Right lung (tissue), 5 donors: ENCODE data around the gene WDFY2. TPM values are rescaled to one million over a fixed set of nuclear protein-coding genes. Genes with fewer than 3 reads are reported as not detected.
"Not testable (repeated sequence)": the region's sequence is repeated elsewhere in the genome, so short reads cannot be mapped to it uniquely, and the experiment has no call there.

Experiments used
- DNase-seq, 2 donors: peaks; one replicate each; pipeline ENCODE4 v3.0.0-alpha.2; 2013
- polyA plus RNA-seq, 5 donors: library from polyadenylated mRNA; unstranded; fragments of 120-200 nt; gene quantifications; one replicate each; pipeline versions ENCODE4 v1.2.1 to v1.2.3, GENCODE V29; 2013; ENCODE audit warnings: inconsistent platforms in 1 of 5, low replicate concordance in 1 of 5; ENCODE audit not compliant: insufficient read length in 5 of 5, insufficient read depth in 1 of 5

Gene WDFY2
- polyA plus RNA-seq, 5 donors, result 15.5 to 29.0 (median 24.8) TPM

GRCh38 chr13:51660813-51661212 is 76.6 kb downstream of the WDFY2 start:
- DNase-seq, result no peak

- no peak for DNase-seq
These were observed 80.0 kb downstream of the WDFY2 start for GRCh38 chr13:51663973-51664957.

- DNase-seq, result no peak
These were observed 81.2 kb downstream of the WDFY2 start for GRCh38 chr13:51665456-51665855.

- no peak for DNase-seq
These were observed 82.1 kb downstream of the WDFY2 start for GRCh38 chr13:51666374-51666773.

GRCh38 chr13:51666839-51667238 is 82.6 kb downstream of the WDFY2 start:
- DNase-seq, result no peak

- no peak for DNase-seq
These were observed 84.4 kb downstream of the WDFY2 start for GRCh38 chr13:51668580-51669195.

DNA sequence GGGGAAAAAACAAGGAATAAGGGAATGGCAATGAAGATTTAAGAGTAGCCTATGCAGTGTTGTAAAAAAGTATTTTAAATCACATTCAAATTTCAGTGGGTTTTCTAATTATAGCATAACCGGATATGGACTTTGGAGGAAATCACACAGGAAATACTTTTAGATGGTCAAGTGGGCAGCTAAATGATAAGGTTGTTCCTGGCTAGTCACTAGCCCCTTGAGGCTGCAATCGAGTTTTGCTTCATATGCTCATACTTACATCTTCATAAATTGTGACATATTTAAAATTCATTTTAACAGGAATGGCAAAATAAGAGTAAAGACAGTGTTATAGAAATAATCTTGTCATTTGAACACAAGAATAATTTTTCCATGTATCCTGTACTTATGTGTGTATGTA is 88.9 kb downstream of the WDFY2 start:
- DNase-seq, result no peak

GRCh38 chr13:51674276-51674675 is 90.0 kb downstream of the WDFY2 start:
- peak; percentile 53 to 57 for DNase-seq

GRCh38 chr13:51675385-51675784 is 91.1 kb downstream of the WDFY2 start:
- no peak for DNase-seq

DNA sequence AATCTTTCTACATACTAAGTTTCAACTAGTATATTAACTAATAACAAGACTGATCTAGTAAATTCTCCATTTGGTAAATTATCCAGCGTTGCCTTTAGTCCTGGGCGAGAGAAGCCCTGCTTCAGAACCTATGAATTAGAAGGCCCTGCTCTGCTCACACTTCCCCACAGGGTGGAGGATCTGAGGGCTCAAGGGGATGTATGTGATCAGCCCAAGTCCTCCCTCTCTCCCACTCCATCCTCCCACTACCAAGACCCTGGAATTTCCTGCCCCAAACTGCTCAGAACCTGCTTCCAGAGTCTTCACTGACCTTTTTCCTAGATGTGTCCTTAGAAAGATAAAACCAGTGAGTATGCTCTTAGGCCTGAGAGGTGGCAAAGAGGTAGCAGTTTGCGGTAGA is 91.6 kb downstream of the WDFY2 start:
- no peak for DNase-seq

- DNase-seq, result no peak
These were observed 92.5 kb downstream of the WDFY2 start for GRCh38 chr13:51676739-51677138.

- DNase-seq, result no peak
These were observed 94.2 kb downstream of the WDFY2 start for GRCh38 chr13:51678420-51678819.

GRCh38 chr13:51679616-51680015 is 95.4 kb downstream of the WDFY2 start:
- DNase-seq, result no peak

DNA sequence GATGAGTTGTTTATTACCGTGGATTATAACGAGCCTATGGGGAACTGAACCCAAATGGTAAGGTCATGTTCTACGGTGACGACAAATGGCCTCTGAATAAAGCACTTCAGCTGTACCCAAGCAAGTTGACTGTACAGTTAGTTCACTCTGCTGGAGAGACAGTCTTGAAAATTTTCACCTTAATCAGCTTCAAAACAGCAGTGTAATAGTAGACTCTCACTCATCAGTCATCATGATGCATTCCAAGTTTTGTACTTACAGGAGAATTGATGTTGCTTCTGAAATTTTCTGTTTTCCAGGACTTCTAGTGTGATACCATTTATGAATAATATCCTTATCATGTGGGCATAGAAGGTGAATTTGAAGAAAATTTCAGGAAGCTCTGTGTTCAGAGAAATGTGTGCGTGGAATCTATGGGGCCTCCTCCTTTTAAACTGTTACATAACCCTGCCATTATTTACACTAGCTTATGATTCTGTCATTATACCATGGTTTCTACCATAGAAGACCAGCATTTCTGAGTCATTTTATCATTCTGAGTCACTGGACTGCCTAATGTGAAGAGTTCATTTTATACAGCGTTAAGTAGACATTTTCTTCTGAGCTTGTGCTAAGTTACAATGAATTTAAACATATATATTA is 96.9 kb downstream of the WDFY2 start:
- no peak for DNase-seq

DNA sequence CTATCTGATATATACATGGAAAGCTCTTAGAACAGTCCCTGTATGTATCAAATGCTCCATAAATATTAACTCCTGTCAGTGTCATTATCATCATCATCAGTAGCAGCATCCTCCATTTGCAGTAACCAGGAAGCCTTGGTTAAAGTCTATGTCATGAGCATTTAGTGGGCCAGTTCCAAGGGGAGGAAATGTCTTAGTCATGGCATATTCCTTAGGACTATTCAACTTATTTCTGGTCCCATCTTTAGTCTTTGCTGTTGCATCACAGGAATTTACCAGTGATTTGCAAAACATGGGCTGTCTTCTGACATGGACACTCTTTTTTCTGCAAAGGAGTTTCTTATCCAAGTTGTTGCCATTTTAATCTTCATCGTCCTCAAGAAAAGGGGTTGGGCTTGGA is 98.4 kb downstream of the WDFY2 start:
- DNase-seq, result no peak

DNA sequence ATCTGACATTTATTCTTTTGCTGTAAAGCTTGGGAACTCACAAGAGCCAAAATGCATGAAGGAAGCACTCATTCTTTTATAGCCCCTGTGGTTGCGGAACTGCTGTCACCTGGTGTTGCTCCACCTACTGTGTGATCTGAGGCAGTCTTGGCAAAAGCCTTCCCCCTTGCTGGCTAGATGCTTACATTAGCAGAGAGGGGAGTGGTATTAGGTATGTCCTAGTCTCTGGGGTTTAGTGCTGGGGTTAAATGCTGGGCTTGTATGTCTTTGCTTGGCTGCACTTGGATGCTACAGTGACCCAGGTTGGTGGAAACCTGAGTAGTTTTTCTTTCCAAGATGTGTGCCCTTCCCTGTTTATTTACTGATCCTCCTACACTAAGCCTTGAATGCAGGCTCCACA is 99.3 kb downstream of the WDFY2 start:
- no peak for DNase-seq

- DNase-seq, result no peak
These were observed 99.8 kb downstream of the WDFY2 start for GRCh38 chr13:51684076-51684475.

- DNase-seq, result no peak
These were observed 103.9 kb downstream of the WDFY2 start for GRCh38 chr13:51687947-51688714.

DNA sequence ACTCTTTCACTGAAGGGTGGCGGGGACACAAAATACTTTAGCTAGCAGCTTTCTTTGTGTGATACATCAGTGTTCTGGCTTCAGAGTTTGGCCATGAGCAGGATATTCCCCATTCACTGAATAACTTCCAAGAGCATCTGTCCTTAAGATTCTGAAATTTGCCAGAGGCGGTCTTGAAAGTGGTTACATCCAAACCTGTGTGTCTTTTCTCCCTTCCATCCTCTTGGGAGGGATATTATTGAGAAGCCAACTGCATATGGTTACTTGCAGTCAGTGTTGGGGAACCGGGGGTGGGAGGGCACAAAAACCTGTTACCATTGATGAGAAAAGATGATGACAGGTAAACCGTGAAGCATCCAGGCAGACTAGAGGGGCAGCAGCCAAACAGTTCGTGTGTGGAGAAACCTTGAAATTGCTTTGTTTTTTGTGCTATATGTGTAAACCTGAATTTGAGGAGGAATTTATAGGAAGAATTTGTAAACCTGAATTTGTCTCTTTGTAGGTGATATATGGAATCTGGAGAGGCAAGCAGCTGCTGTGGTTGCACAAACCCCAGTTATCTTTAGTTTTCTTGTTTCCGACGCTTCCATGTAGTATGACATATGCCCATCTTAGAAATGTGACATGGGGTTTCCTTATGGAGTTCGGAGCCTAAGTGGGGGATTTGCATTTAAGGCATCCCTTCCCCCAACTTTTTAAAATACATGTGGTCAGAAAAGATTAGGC is 104.8 kb downstream of the WDFY2 start:
- DNase-seq, result no peak

DNA sequence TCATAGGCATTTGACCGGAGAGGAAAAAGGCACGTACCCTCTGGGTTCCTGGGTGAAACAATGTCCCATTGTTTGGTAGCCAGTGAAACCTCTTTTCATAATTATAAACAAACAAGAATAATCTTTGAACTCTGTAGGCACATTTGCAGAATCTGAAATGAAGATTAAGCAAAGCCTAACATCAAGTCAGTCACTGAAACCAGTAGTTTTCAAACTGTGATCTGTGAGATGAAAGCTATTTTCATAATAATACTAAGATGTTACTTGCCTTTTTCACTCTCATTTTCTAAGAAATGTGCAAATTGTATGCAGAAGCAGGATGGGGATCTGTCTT is 105.4 kb downstream of the WDFY2 start:
- no peak for DNase-seq

DNA sequence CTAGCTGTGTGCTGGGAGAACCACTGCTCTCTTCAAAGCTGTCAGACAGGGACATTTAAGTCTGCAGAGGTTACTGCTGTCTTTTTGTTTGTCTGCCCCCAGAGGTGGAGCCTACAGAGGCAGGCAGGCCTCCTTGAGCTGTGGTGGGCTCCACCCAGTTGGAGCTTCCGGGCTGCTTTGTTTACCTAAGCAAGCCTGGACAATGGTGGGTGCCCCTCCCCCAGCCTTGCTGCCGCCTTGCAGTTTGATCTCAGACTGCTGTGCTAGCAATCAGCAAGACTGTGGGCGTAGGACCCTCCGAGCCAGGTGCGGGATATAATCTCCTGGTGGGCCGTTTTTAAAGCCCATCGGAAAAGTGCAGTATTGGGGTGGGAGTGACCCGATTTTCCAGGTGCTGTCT is 111.4 kb downstream of the WDFY2 start:
- DNase-seq, result not testable (repeated sequence)
